ENCODE results near the gene ARPP21. TPM values are rescaled to one million over a fixed set of nuclear protein-coding genes. Genes with fewer than 3 reads are reported as not detected.

The ARPP21 gene
- total RNA-seq, 1 experiment from 2014 or later, result not detected

DNA sequence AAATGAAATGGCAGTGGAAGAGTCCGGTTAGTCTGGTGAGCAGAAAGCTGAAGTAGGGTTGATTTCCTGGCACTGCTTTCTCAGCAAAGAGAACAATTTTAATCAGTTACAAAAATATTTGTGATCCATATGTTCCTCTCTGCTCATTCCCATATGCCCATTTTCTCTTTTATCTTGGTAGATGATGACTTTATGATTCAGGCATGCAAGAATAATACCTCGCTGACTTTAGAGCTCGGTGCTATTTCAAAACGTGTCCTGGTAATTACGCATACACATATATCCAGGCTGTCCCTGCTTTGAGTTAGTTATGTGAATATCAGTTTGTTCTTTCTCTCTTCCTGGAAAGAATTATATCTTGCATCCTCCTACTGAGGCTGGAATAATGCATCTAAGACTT lies 38.5 kb downstream of the ARPP21 start:
- Histone ChIP-seq H3K4me2 (ENCODE audit: low read length) (no peak overlapping the region), H3K27me3 (ENCODE audit: low read length) (peaks cover 2% of the 10 kb centered on the region; the same call in 1 of the 2 replicates), H3K9me2 (replicated peaks; ENCODE audit: low read length) (no peaks in the 10 kb centered on the region), H3F3A (ENCODE audit: low read length, unreplicated experiment) (no peaks in the 10 kb centered on the region), H3K27ac (ENCODE audit: low read length) (no peak overlapping the region), H2AFZ (ENCODE audit: low read length) (no peak overlapping the region), H4K20me1 (ENCODE audit: low read length) (no peaks in the 10 kb centered on the region), H3K9ac (ENCODE audit: low read length) (no peak overlapping the region), H3K4me1 (ENCODE audit: insufficient read depth, low read length) (no peaks in the 10 kb centered on the region), H3K79me2 (ENCODE audit: low read length) (no peaks in the 10 kb centered on the region), H3K36me3 (ENCODE audit: low read depth, low read length) (no peaks in the 10 kb centered on the region), H3K4me3 (ENCODE audit: low read length) (no peak overlapping the region), H3K9me3 (ENCODE audit: low read length) (no peaks in the 10 kb centered on the region; the same call in 1 of the 2 replicates)
- no TSS peak for BruUV-seq (replicated peaks)
- no peak for DNase-seq
- no peak for TF ChIP-seq CTCF (conservative IDR thresholded peaks at IDR 0.05; ENCODE audit: low read depth, low read length)
- no peak for TF ChIP-seq EZH2phosphoT487 (IDR thresholded peaks at IDR 0.05; ENCODE audit: borderline replicate concordance, low read length)
- TF ChIP-seq EZH2 (IDR thresholded peaks at IDR 0.05; ENCODE audit: low read length, unreplicated experiment), result no peak
- ChIA-PET POLR2A (ENCODE audit: unreplicated experiment) (no interaction called here), CTCF (no interaction called here)
- no peak for ATAC-seq
- intact Hi-C loops (cut with micrococcal nuclease), result no loop called here

- H3F3A ChIP-seq (ENCODE audit: low read length, unreplicated experiment), result no peaks in the 10 kb centered on the region
- H2AFZ ChIP-seq (ENCODE audit: low read length), result peak overlapping the region; percentile 15; the same call in 1 of the 2 replicates
- no TSS peak for BruUV-seq (replicated peaks)
- no peak overlapping the region for H3K4me3 ChIP-seq (ENCODE audit: low read length)
- H3K4me1 ChIP-seq (ENCODE audit: insufficient read depth, low read length), result no peaks in the 10 kb centered on the region
- TF ChIP-seq EZH2 (IDR thresholded peaks at IDR 0.05; ENCODE audit: low read length, unreplicated experiment) (no peak), CTCF (conservative IDR thresholded peaks at IDR 0.05; ENCODE audit: low read depth, low read length) (no peak)
- CTCF ChIA-PET, result no interaction called here
- intact Hi-C loops (cut with micrococcal nuclease), result no loop called here
- H3K9me3 ChIP-seq (ENCODE audit: low read length), result no peaks in the 10 kb centered on the region; the same call in 1 of the 2 replicates
- no peaks in the 10 kb centered on the region for H3K36me3 ChIP-seq (ENCODE audit: low read depth, low read length)
- no peaks in the 10 kb centered on the region for H3K9me2 ChIP-seq (replicated peaks; ENCODE audit: low read length)
- DNase-seq, result no peak
- ATAC-seq, result no peak
- peaks cover 3% of the 10 kb centered on the region; the same call in 1 of the 2 replicates for H3K27me3 ChIP-seq (ENCODE audit: low read length)
- POLR2A ChIA-PET (ENCODE audit: unreplicated experiment), result no interaction called here
- H3K4me2 ChIP-seq (ENCODE audit: low read length), result peak overlapping the region; percentile 32
- no peaks in the 10 kb centered on the region for H4K20me1 ChIP-seq (ENCODE audit: low read length)
- H3K27ac ChIP-seq (ENCODE audit: low read length), result no peak overlapping the region
- no peaks in the 10 kb centered on the region for H3K79me2 ChIP-seq (ENCODE audit: low read length)
- H3K9ac ChIP-seq (ENCODE audit: low read length), result no peak overlapping the region
Measured at GRCh38 chr3:35678643-35679161, 39.4 kb downstream of the ARPP21 start.

DNA sequence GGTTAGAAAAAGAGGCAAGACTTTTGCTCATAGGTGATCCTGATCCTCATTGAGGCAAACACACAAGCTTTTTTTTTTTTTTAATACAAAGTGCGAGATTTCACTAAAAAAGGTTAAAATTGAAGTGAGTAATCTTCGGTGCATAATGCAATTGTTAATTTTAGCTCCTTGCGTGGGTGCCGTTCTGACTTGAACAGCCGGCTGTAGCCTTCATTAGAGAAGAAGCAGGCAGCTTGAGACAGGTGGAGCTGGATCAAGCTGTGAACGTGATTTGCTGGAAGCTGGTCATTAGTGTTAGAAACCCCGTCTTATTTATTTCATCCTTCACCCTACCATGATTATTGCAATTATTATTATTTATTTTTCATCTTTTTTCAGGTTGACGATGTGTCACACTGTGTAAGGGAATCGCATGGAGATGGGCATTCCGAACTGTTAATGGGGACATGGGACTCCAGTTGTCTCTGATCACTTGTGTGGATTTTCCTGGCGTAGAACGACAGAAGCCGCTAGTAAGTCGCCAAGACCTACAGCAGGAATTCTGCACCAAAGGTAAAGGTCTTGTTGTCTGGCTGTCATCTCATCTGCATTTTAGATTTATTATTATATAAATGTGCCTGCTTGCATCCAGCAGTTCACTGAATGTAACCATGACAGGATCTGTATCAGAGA lies 40.2 kb downstream of the ARPP21 start:
- no peaks in the 10 kb centered on the region for H4K20me1 ChIP-seq (ENCODE audit: low read length)
- H3K9me3 ChIP-seq (ENCODE audit: low read length), result no peaks in the 10 kb centered on the region; the same call in 1 of the 2 replicates
- H2AFZ ChIP-seq (ENCODE audit: low read length), result no peak overlapping the region
- ATAC-seq (no peak), DNase-seq (no peak)
- no peak overlapping the region for H3K27ac ChIP-seq (ENCODE audit: low read length)
- no peak overlapping the region for H3K4me3 ChIP-seq (ENCODE audit: low read length)
- H3F3A ChIP-seq (ENCODE audit: low read length, unreplicated experiment), result no peaks in the 10 kb centered on the region
- ChIA-PET CTCF (no interaction called here), POLR2A (ENCODE audit: unreplicated experiment) (no interaction called here)
- H3K79me2 ChIP-seq (ENCODE audit: low read length), result no peaks in the 10 kb centered on the region
- no peaks in the 10 kb centered on the region for H3K4me1 ChIP-seq (ENCODE audit: insufficient read depth, low read length)
- no peaks in the 10 kb centered on the region for H3K36me3 ChIP-seq (ENCODE audit: low read depth, low read length)
- H3K27me3 ChIP-seq (ENCODE audit: low read length), result peaks cover 3% of the 10 kb centered on the region; the same call in 1 of the 2 replicates
- no peak overlapping the region for H3K9ac ChIP-seq (ENCODE audit: low read length)
- TF ChIP-seq EZH2phosphoT487 (IDR thresholded peaks at IDR 0.05; ENCODE audit: borderline replicate concordance, low read length), result no peak
- no peak for TF ChIP-seq CTCF (conservative IDR thresholded peaks at IDR 0.05; ENCODE audit: low read depth, low read length)
- no peak for TF ChIP-seq EZH2 (IDR thresholded peaks at IDR 0.05; ENCODE audit: low read length, unreplicated experiment)
- intact Hi-C loops (cut with micrococcal nuclease), result no loop called here
- no peak overlapping the region for H3K4me2 ChIP-seq (ENCODE audit: low read length)
- H3K9me2 ChIP-seq (replicated peaks; ENCODE audit: low read length), result no peaks in the 10 kb centered on the region
- BruUV-seq (replicated peaks), result no TSS peak
